Fibroblast of lung (primary cell): ENCODE measurements around the gene CAMTA1. TPM values are rescaled to one million over a fixed set of nuclear protein-coding genes. Genes with fewer than 3 reads are reported as not detected.

Experiments
- DNase-seq, 2 donors: peaks; one replicate each; pipeline versions ENCODE4 v3.0.0 to v3.0.0-alpha.2; 2010; ENCODE audit warnings: low read depth in 2 of 2
- H2AFZ ChIP-seq: 2 replicates; pipeline ENCODE4 v1.5.1; 2012; ENCODE audit warnings: low read length, control low read depth, inconsistent platforms
- H3K27ac ChIP-seq: 2 replicates; pipeline ENCODE4 v1.5.1; 2011; ENCODE audit warnings: low read length, control low read depth; ENCODE audit not compliant: insufficient read depth
- H3K27me3 ChIP-seq: 2 replicates; pipeline ENCODE4 v1.5.1; 2011; ENCODE audit warnings: mild to moderate bottlenecking, low read length; ENCODE audit not compliant: control insufficient read depth, insufficient read depth
- H3K36me3 ChIP-seq: 2 replicates; pipeline ENCODE4 v1.5.1; 2011; ENCODE audit warnings: low read length; ENCODE audit not compliant: control insufficient read depth, insufficient read depth
- H3K4me1 ChIP-seq: 2 replicates; pipeline ENCODE4 v1.5.1; 2011; ENCODE audit warnings: low read length; ENCODE audit not compliant: control insufficient read depth, insufficient read depth; ENCODE audit errors: extremely low read depth
- H3K4me2 ChIP-seq: 2 replicates; pipeline ENCODE4 v1.5.1; 2011; ENCODE audit warnings: low read length, control low read depth; ENCODE audit not compliant: insufficient read depth; ENCODE audit errors: extremely low read depth
- H3K4me3 ChIP-seq, 4 experiments: fragments of 200-600 bp in 1 of 4; sonication (generic) in 1 of 4; replicated peaks in 1 of 4; 2 replicates each; pipeline ENCODE4 v1.5.1; 2011 to 2016; ENCODE audit warnings: low read length in 4 of 4, low read depth in 3 of 4, mild to moderate bottlenecking in 3 of 4, control low read depth in 2 of 4, inconsistent platforms in 1 of 4, mixed read lengths in 1 of 4; ENCODE audit not compliant: insufficient read depth in 1 of 4; ENCODE audit errors: control extremely low read depth in 1 of 4
- H3K79me2 ChIP-seq: 2 replicates; pipeline ENCODE4 v1.5.1; 2012; ENCODE audit warnings: mild to moderate bottlenecking, low read length, inconsistent platforms; ENCODE audit not compliant: control insufficient read depth, insufficient read depth
- H3K9ac ChIP-seq: 2 replicates; pipeline ENCODE4 v1.5.1; 2011; ENCODE audit warnings: mild to moderate bottlenecking, low read length, control low read depth; ENCODE audit not compliant: insufficient read depth
- H3K9me3 ChIP-seq: 2 replicates; pipeline ENCODE4 v1.5.1; 2012; ENCODE audit warnings: low read depth, low read length; ENCODE audit not compliant: control insufficient read depth, insufficient read depth
- H4K20me1 ChIP-seq: 2 replicates; pipeline ENCODE4 v1.5.1; 2011; ENCODE audit warnings: low read length; ENCODE audit not compliant: control insufficient read depth, insufficient read depth; ENCODE audit errors: extremely low read depth
- EZH2 ChIP-seq: IDR thresholded peaks from 2 replicates; pipeline ENCODE4 v1.5.1; 2012; ENCODE audit warnings: low read length, control low read depth, mild to moderate bottlenecking; ENCODE audit errors: missing control alignments
- polyA plus RNA-seq, 2 donors: library from polyadenylated mRNA; depleted of rRNA in 1 of 2; stranded (reverse) in 1 of 2; unstranded in 1 of 2; fragments of >200 nt; gene quantifications; 2 replicates each; pipeline ENCODE4 v1.2.1, GENCODE V29; 2011 to 2012; ENCODE audit warnings: missing spikeins in 1 of 2
- total RNA-seq: library from RNA; depleted of rRNA; stranded (reverse); fragments of >200 nt; gene quantifications from 2 replicates; pipeline ENCODE4 v1.2.1, GENCODE V29; 2014
- TF ChIP-seq, protein P1 (sequence below), 2 donors: IDR thresholded peaks in 1 of 2; conservative IDR thresholded peaks in 1 of 2; 1 replicate in 1 of 2; 2 replicates in 1 of 2; pipeline ENCODE4 v1.5.1; 2011 to 2012; ENCODE audit warnings: low read length in 2 of 2, control low read depth in 1 of 2, inconsistent platforms in 1 of 2, low read depth in 1 of 2, mild to moderate bottlenecking in 1 of 2

The CAMTA1 gene
- total and polyA plus RNA-seq, 2 donors (not counting 1 experiment from before 2014, with no cell fraction given): 47.6 to 86.0 TPM

DNA sequence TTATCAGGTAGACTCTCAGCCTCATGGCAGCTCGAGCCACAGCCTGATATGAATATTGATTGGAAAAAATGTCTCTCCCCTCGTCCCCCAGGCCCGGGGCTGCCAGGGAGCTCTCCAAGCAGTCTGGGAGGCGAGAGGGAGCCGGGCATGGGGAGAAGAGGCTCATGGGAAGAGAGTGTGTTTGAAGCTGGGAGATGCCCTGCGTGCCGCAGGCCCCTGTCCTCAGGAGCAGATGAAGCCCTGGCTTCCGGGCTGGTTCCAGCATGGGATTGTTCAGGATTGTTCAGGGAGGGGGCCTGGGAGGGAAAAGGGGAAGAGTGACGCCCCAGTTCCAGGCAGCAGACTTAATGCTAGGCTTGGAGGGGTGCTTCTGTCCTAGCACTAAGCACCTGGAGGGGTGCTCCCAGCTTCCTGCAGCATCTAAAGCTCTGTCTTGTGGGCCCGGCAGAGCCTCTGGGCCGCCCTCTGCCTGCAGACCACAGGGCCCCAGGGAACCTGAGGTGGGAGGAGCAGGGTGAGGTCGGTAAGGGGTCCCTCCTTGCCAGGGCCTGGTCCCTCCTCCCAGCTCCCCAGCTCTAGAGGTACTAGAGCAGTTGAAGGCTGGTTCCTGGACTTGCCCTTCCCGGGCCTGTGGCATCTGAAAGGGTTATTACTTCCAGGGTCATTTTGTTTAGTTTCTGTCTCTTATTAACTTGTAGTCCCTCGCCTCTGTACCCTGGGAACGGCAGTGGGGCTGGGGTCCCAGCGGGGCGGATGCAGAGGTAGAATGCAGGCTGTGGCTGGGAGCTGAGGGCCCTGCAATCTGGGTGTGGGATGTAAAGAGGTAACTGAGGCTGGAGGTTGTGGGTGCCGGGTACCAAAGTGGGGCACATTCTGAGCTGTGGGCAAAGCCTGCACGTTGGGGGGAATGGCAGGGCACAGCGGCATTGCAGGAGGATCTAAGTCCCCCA, 651.1 kb downstream of the CAMTA1 start:
- no peaks in the 10 kb centered on the region for H3K4me1 ChIP-seq
- H3K27me3 ChIP-seq: no peaks in the 10 kb centered on the region
- no peak for TF ChIP-seq EZH2
- TF ChIP-seq, protein P1, sequence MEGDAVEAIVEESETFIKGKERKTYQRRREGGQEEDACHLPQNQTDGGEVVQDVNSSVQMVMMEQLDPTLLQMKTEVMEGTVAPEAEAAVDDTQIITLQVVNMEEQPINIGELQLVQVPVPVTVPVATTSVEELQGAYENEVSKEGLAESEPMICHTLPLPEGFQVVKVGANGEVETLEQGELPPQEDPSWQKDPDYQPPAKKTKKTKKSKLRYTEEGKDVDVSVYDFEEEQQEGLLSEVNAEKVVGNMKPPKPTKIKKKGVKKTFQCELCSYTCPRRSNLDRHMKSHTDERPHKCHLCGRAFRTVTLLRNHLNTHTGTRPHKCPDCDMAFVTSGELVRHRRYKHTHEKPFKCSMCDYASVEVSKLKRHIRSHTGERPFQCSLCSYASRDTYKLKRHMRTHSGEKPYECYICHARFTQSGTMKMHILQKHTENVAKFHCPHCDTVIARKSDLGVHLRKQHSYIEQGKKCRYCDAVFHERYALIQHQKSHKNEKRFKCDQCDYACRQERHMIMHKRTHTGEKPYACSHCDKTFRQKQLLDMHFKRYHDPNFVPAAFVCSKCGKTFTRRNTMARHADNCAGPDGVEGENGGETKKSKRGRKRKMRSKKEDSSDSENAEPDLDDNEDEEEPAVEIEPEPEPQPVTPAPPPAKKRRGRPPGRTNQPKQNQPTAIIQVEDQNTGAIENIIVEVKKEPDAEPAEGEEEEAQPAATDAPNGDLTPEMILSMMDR (conservative IDR thresholded peaks at IDR 0.05 in 1 of 2, IDR thresholded peaks at IDR 0.05 in 1 of 2; ENCODE audit: low read depth in 1 of 2, low read length in 2 of 2): no peak
- H3K4me2 ChIP-seq: no peak overlapping the region
- H2AFZ ChIP-seq: no peak overlapping the region
- H3K9ac ChIP-seq: no peak overlapping the region
- H3K36me3 ChIP-seq: no peaks in the 10 kb centered on the region
- no peak overlapping the region for H3K4me3 ChIP-seq
- DNase-seq: no peak
- no peaks in the 10 kb centered on the region for H4K20me1 ChIP-seq
- no peaks in the 10 kb centered on the region for H3K79me2 ChIP-seq
- H3K27ac ChIP-seq: no peak overlapping the region
- H3K9me3 ChIP-seq: no peaks in the 10 kb centered on the region

DNA sequence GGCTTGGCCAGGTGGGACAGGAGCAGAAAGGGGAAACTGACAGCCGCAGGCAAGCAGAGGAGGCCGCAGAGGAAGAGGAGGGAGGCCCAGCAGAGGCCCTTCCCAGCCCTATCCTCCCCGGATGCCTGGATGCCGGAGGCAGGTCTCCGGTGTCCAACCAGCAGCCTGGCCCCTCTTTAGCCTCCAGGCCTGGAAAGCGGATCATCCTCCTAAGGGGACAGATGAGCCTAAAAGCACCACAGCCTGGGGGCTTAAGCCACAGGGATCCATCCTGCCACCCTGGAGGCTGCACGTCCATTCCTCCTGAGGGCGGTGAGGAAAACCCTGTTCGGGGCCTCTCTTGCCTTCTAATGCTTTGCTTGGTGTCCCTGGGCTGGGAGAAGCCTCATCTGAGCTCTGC, 651.8 kb downstream of the CAMTA1 start:
- H3K4me1 ChIP-seq: no peaks in the 10 kb centered on the region
- H3K27me3 ChIP-seq: no peaks in the 10 kb centered on the region
- no peaks in the 10 kb centered on the region for H4K20me1 ChIP-seq
- no peak for TF ChIP-seq EZH2
- TF ChIP-seq, protein P1 (conservative IDR thresholded peaks at IDR 0.05 in 1 of 2, IDR thresholded peaks at IDR 0.05 in 1 of 2; ENCODE audit: low read depth in 1 of 2, low read length in 2 of 2): no peak
- H3K27ac ChIP-seq: no peak overlapping the region
- H2AFZ ChIP-seq: no peak overlapping the region
- no peak overlapping the region for H3K4me3 ChIP-seq
- H3K79me2 ChIP-seq: no peaks in the 10 kb centered on the region
- H3K36me3 ChIP-seq: no peaks in the 10 kb centered on the region
- DNase-seq: no peak
- no peak overlapping the region for H3K4me2 ChIP-seq
- no peak overlapping the region for H3K9ac ChIP-seq
- no peaks in the 10 kb centered on the region for H3K9me3 ChIP-seq

DNA sequence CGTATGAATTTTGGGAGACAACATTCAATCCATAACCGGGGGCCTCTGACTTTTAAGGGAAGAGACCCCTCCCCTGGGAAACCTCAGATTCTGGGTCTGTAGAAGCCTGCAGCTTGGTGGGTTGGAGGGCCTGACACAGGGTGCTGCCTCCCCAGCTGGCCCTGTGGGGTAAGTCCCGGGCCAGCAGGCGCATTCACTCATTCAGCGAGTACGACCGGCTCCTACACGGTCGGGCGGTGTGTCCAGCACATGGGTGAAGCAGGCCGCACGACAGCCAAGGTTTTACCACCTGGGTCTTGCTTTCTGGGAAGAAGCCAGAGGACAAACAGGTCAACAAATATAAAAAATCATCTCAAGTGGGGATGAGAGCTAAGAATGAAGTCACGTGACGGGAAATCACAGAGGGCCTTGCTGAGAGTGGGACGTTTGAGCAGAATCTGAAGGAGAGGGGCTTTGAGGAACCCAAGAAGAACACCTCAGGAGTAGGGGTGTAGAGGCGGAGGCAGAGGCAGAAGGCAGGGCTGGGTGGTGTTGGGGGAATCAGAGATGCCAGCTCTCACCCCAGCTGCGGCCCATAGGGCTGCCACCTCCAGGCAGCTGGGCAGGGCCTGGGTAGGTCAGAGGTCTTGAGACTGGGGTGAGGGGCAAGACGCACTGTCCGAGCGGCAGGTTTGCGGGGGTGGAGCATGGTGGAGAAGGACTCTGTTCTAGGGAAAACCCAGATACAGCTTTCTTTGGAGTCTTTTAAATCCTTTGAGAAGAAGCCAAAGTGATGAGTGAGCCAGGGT, 652.5 kb downstream of the CAMTA1 start:
- Histone ChIP-seq H3K4me2 (no peak overlapping the region), H4K20me1 (no peaks in the 10 kb centered on the region), H3K79me2 (no peaks in the 10 kb centered on the region), H3K4me3 (no peak overlapping the region), H3K4me1 (no peaks in the 10 kb centered on the region), H3K27ac (no peak overlapping the region), H3K9ac (no peak overlapping the region), H3K9me3 (no peaks in the 10 kb centered on the region), H3K27me3 (no peaks in the 10 kb centered on the region), H2AFZ (no peak overlapping the region), H3K36me3 (no peaks in the 10 kb centered on the region)
- DNase-seq: no peak
- no peak for TF ChIP-seq EZH2
- TF ChIP-seq, protein P1 (conservative IDR thresholded peaks at IDR 0.05 in 1 of 2, IDR thresholded peaks at IDR 0.05 in 1 of 2; ENCODE audit: low read depth in 1 of 2, low read length in 2 of 2): no peak
